ENCODE results near the gene CHURC1.

The CHURC1 gene

GRCh38 chr14:64878837-64879634, 35.2 kb upstream of the CHURC1 start:
- Histone ChIP-seq H3K4me3 (ENCODE audit: low read depth, low read length) (peak overlapping the region; percentile 78), H3K36me3 (ENCODE audit: control insufficient read depth, insufficient read depth, low read length) (no peaks in the 10 kb centered on the region), H3K4me1 (ENCODE audit: control insufficient read depth, insufficient read depth, low read length) (peaks cover 10% of the 10 kb centered on the region), H3K9me3 (ENCODE audit: control insufficient read depth, insufficient read depth, low read length) (no peaks in the 10 kb centered on the region), H3K27me3 (ENCODE audit: control insufficient read depth, insufficient read depth, low read length) (peaks cover 59% of the 10 kb centered on the region), H3K9ac (ENCODE audit: low read depth, low read length) (no peak overlapping the region)

DNA sequence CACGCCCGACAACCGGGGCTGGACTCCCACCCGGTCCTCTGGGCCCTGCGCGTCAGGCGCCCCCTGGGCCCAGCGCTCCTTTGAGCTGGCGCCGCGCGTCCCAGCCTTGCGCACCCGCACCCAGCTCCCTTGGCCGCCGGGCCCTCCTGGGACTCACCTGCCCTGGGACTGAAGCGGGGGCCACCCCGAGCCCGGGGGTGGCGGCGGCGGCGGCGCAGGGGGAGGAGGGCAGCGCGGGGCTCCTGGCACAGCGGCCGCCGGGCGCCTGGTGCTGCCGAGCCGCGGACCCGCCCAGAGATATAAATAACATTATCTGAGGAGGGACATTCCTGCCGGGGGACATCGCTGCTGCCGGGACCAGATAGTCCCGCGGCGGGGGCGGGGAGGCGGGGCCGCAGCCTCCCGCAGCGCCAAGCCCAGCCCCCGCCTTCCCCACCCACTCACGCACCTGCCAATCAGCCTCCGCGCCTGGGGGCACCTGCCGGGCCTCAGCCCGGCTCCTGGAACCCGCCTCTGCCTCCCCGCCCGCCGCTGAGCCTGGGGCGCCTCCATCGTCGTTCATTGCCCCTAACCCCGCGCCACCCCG, 34.5 kb upstream of the CHURC1 start, which contains the start of gene SPTB:
TSS of gene SPTB (minus strand) at position 273 of the 586 bp plus-strand sequence. CDS start 56,813 bp downstream, outside the sequence.
- no peaks in the 10 kb centered on the region for H3K36me3 ChIP-seq (ENCODE audit: control insufficient read depth, insufficient read depth, low read length)
- peaks cover 59% of the 10 kb centered on the region for H3K27me3 ChIP-seq (ENCODE audit: control insufficient read depth, insufficient read depth, low read length)
- H3K4me1 ChIP-seq (ENCODE audit: control insufficient read depth, insufficient read depth, low read length) = peaks cover 10% of the 10 kb centered on the region
- H3K9me3 ChIP-seq (ENCODE audit: control insufficient read depth, insufficient read depth, low read length) = no peaks in the 10 kb centered on the region
- H3K9ac ChIP-seq (ENCODE audit: low read depth, low read length) = peak within 1 kb of the TSS; percentile 73
- H3K4me3 ChIP-seq (ENCODE audit: low read depth, low read length) = peak within 1 kb of the TSS; percentile 78

DNA sequence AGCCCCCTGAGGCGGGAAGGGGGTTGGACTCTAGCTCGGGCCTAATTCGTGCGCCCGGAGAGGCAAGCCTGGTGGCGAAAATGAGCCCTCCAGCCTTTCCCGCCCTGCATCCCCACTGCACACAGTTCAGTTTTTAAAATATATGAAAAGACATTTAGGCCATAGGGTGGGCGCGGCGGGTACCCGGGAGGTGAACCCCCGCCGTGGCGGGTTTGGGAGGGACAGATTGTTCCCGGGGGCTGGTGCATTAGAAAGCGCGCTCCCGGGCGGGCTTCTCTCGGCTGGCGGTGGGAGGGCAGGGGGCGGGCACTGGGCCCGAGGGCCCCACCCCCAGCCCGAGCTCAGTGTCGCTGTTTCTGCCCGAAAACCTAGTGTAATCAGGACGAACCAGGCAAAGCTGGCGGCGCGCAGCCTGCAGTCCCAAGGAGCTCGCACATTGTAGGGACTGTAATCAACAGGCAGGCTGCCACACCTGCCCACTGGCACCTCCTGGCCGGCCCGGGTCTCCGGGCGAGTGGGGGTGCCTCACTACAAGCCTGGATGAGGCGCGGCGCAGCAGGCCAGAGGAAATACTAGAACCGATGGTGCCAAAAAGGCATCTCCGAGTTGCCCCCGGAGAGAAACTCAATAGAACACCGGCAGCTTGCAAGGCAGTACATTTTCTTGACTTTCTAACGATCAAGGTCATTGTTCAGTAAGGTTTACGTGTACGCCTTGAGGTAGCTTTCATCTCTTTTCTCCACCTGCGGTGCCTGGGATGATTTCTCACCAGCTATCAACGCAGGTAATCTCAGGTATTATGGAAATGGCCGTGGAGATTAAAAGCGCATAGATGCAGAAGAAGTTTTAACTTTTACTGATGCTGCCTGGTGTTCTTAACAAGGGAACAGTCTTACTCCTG, 33.8 kb upstream of the CHURC1 start:
- peak overlapping the region; percentile 78 for H3K4me3 ChIP-seq (ENCODE audit: low read depth, low read length)
- peak overlapping the region; percentile 73 for H3K9ac ChIP-seq (ENCODE audit: low read depth, low read length)
- no peaks in the 10 kb centered on the region for H3K36me3 ChIP-seq (ENCODE audit: control insufficient read depth, insufficient read depth, low read length)
- H3K9me3 ChIP-seq (ENCODE audit: control insufficient read depth, insufficient read depth, low read length) = no peaks in the 10 kb centered on the region
- peaks cover 59% of the 10 kb centered on the region for H3K27me3 ChIP-seq (ENCODE audit: control insufficient read depth, insufficient read depth, low read length)
- H3K4me1 ChIP-seq (ENCODE audit: control insufficient read depth, insufficient read depth, low read length) = peaks cover 10% of the 10 kb centered on the region

GRCh38 chr14:64885559-64885958, 28.7 kb upstream of the CHURC1 start:
- Histone ChIP-seq H3K27me3 (ENCODE audit: control insufficient read depth, insufficient read depth, low read length) (peaks cover 27% of the 10 kb centered on the region), H3K4me3 (ENCODE audit: low read depth, low read length) (no peak overlapping the region), H3K4me1 (ENCODE audit: control insufficient read depth, insufficient read depth, low read length) (peaks cover 5% of the 10 kb centered on the region), H3K36me3 (ENCODE audit: control insufficient read depth, insufficient read depth, low read length) (no peaks in the 10 kb centered on the region), H3K9me3 (ENCODE audit: control insufficient read depth, insufficient read depth, low read length) (no peaks in the 10 kb centered on the region), H3K9ac (ENCODE audit: low read depth, low read length) (no peak overlapping the region)

GRCh38 chr14:64889352-64889751, 24.9 kb upstream of the CHURC1 start:
- no peaks in the 10 kb centered on the region for H3K27me3 ChIP-seq (ENCODE audit: control insufficient read depth, insufficient read depth, low read length)

GRCh38 chr14:64891173-64891838, 22.9 kb upstream of the CHURC1 start:
- H3K4me1 ChIP-seq (ENCODE audit: control insufficient read depth, insufficient read depth, low read length) = no peaks in the 10 kb centered on the region
- no peak overlapping the region for H3K4me3 ChIP-seq (ENCODE audit: low read depth, low read length)
- H3K27me3 ChIP-seq (ENCODE audit: control insufficient read depth, insufficient read depth, low read length) = no peaks in the 10 kb centered on the region
- H3K9ac ChIP-seq (ENCODE audit: low read depth, low read length) = no peak overlapping the region
- no peaks in the 10 kb centered on the region for H3K36me3 ChIP-seq (ENCODE audit: control insufficient read depth, insufficient read depth, low read length)
- H3K9me3 ChIP-seq (ENCODE audit: control insufficient read depth, insufficient read depth, low read length) = no peaks in the 10 kb centered on the region

More at GRCh38 chr14:64889352-64889751, 24.9 kb upstream of the CHURC1 start:
- Histone ChIP-seq H3K4me3 (ENCODE audit: low read depth, low read length) (no peak overlapping the region), H3K4me1 (ENCODE audit: control insufficient read depth, insufficient read depth, low read length) (no peaks in the 10 kb centered on the region), H3K9me3 (ENCODE audit: control insufficient read depth, insufficient read depth, low read length) (no peaks in the 10 kb centered on the region), H3K9ac (ENCODE audit: low read depth, low read length) (no peak overlapping the region), H3K36me3 (ENCODE audit: control insufficient read depth, insufficient read depth, low read length) (no peaks in the 10 kb centered on the region)

- H3K9ac ChIP-seq (ENCODE audit: low read depth, low read length) = no peak overlapping the region
- no peak overlapping the region for H3K4me3 ChIP-seq (ENCODE audit: low read depth, low read length)
- H3K36me3 ChIP-seq (ENCODE audit: control insufficient read depth, insufficient read depth, low read length) = no peaks in the 10 kb centered on the region
- no peaks in the 10 kb centered on the region for H3K27me3 ChIP-seq (ENCODE audit: control insufficient read depth, insufficient read depth, low read length)
- H3K4me1 ChIP-seq (ENCODE audit: control insufficient read depth, insufficient read depth, low read length) = no peaks in the 10 kb centered on the region
- H3K9me3 ChIP-seq (ENCODE audit: control insufficient read depth, insufficient read depth, low read length) = no peaks in the 10 kb centered on the region
These were observed 22.3 kb upstream of the CHURC1 start for GRCh38 chr14:64891839-64892375.

DNA sequence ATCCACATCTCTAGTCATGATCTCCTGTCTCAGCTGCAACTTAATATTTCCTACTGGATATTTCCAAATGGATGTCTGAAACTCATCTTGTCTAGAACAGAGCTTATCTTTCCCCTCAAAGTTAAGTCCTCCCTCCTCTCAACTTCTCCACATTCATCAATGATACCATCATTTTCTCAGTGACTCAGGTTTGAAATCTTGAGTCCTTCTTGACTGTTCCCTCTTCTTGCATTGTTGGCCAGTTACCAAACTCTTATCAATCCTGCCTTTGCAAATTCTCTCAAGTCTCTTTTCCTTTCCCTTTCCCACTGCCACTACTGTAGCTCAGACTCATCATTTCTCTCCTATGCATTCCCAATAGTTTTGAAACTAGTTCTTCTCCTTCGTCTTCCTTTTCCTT, 14.3 kb upstream of the CHURC1 start:
- no peak overlapping the region for H3K4me3 ChIP-seq (ENCODE audit: low read depth, low read length)
- H3K4me1 ChIP-seq (ENCODE audit: control insufficient read depth, insufficient read depth, low read length) = no peaks in the 10 kb centered on the region
- H3K9ac ChIP-seq (ENCODE audit: low read depth, low read length) = no peak overlapping the region
- H3K9me3 ChIP-seq (ENCODE audit: control insufficient read depth, insufficient read depth, low read length) = no peaks in the 10 kb centered on the region
- H3K36me3 ChIP-seq (ENCODE audit: control insufficient read depth, insufficient read depth, low read length) = no peaks in the 10 kb centered on the region
- no peaks in the 10 kb centered on the region for H3K27me3 ChIP-seq (ENCODE audit: control insufficient read depth, insufficient read depth, low read length)

- no peaks in the 10 kb centered on the region for H3K36me3 ChIP-seq (ENCODE audit: control insufficient read depth, insufficient read depth, low read length)
- no peaks in the 10 kb centered on the region for H3K27me3 ChIP-seq (ENCODE audit: control insufficient read depth, insufficient read depth, low read length)
- H3K4me1 ChIP-seq (ENCODE audit: control insufficient read depth, insufficient read depth, low read length) = no peaks in the 10 kb centered on the region
- H3K9me3 ChIP-seq (ENCODE audit: control insufficient read depth, insufficient read depth, low read length) = no peaks in the 10 kb centered on the region
- no peak overlapping the region for H3K4me3 ChIP-seq (ENCODE audit: low read depth, low read length)
- H3K9ac ChIP-seq (ENCODE audit: low read depth, low read length) = no peak overlapping the region
These were observed 8.2 kb upstream of the CHURC1 start for GRCh38 chr14:64906022-64906421.

GRCh38 chr14:64910847-64911495, 3.3 kb upstream of the CHURC1 start:
- no peak overlapping the region for H3K9ac ChIP-seq (ENCODE audit: low read depth, low read length)
- peaks cover 3% of the 10 kb centered on the region for H3K4me1 ChIP-seq (ENCODE audit: control insufficient read depth, insufficient read depth, low read length)
- no peaks in the 10 kb centered on the region for H3K27me3 ChIP-seq (ENCODE audit: control insufficient read depth, insufficient read depth, low read length)

More at GRCh38 chr14:64910847-64911495, 3.3 kb upstream of the CHURC1 start:
- no peak overlapping the region for H3K4me3 ChIP-seq (ENCODE audit: low read depth, low read length)
- H3K36me3 ChIP-seq (ENCODE audit: control insufficient read depth, insufficient read depth, low read length) = no peaks in the 10 kb centered on the region
- H3K9me3 ChIP-seq (ENCODE audit: control insufficient read depth, insufficient read depth, low read length) = no peaks in the 10 kb centered on the region
